KMS-11 (cell line): ENCODE results near the gene SLC17A9.

Experiments used
- H2AFZ ChIP-seq: fragments of 200-600 bp; sonication (generic); 2 replicates; pipeline ENCODE4 v1.6.1; 2016; ENCODE audit warnings: antibody characterized with exemption, mixed run types, low read depth
- H3K27ac ChIP-seq: fragments of 200-600 bp; sonication (generic); 2 replicates; pipeline ENCODE4 v1.6.1; 2016; ENCODE audit warnings: mild to moderate bottlenecking, mixed run types
- H3K27me3 ChIP-seq: fragments of 200-600 bp; sonication (generic); 2 replicates; pipeline ENCODE4 v1.6.1; 2017; ENCODE audit warnings: mild to moderate bottlenecking, low read depth, mixed run types, moderate library complexity; ENCODE audit not compliant: insufficient read depth
- H3K36me3 ChIP-seq: fragments of 200-600 bp; sonication (generic); 2 replicates; pipeline ENCODE4 v1.6.1; 2017; ENCODE audit warnings: mild to moderate bottlenecking, mixed run types; ENCODE audit not compliant: insufficient read depth
- H3K4me1 ChIP-seq: fragments of 200-600 bp; sonication (generic); 2 replicates; pipeline ENCODE4 v1.6.1; 2016; ENCODE audit warnings: mild to moderate bottlenecking, low read depth, mixed run types; ENCODE audit not compliant: poor library complexity, severe bottlenecking
- H3K4me2 ChIP-seq: fragments of 200-600 bp; sonication (generic); 2 replicates; pipeline ENCODE4 v1.7.0; 2016; ENCODE audit warnings: mild to moderate bottlenecking, mixed run types
- H3K4me3 ChIP-seq: fragments of 200-600 bp; sonication (generic); IDR thresholded peaks from 2 replicates; pipeline ENCODE4 v1.6.1; 2017; ENCODE audit warnings: low read depth, low read length, mixed read lengths; ENCODE audit not compliant: insufficient read depth
- H3K79me2 ChIP-seq: fragments of 200-600 bp; sonication (generic); 2 replicates; pipeline ENCODE4 v1.6.1; 2016; ENCODE audit warnings: low read depth, mixed run types; ENCODE audit not compliant: insufficient read depth
- H3K9ac ChIP-seq: fragments of 200-600 bp; sonication (generic); 2 replicates; pipeline ENCODE4 v1.6.1; 2016; ENCODE audit warnings: mild to moderate bottlenecking, mixed run types
- H4K20me1 ChIP-seq: fragments of 200-600 bp; sonication (generic); 2 replicates; pipeline ENCODE4 v1.6.1; 2016; ENCODE audit warnings: mild to moderate bottlenecking, mixed run types; ENCODE audit not compliant: insufficient read depth
- TF ChIP-seq, protein P1 (sequence below): fragments of 200-600 bp; sonication (generic); conservative IDR thresholded peaks from 2 replicates; pipeline ENCODE4 v1.6.1; 2017; ENCODE audit warnings: low read depth, mild to moderate bottlenecking, antibody characterized with exemption, low read length, moderate library complexity, mixed read lengths

The SLC17A9 gene

DNA sequence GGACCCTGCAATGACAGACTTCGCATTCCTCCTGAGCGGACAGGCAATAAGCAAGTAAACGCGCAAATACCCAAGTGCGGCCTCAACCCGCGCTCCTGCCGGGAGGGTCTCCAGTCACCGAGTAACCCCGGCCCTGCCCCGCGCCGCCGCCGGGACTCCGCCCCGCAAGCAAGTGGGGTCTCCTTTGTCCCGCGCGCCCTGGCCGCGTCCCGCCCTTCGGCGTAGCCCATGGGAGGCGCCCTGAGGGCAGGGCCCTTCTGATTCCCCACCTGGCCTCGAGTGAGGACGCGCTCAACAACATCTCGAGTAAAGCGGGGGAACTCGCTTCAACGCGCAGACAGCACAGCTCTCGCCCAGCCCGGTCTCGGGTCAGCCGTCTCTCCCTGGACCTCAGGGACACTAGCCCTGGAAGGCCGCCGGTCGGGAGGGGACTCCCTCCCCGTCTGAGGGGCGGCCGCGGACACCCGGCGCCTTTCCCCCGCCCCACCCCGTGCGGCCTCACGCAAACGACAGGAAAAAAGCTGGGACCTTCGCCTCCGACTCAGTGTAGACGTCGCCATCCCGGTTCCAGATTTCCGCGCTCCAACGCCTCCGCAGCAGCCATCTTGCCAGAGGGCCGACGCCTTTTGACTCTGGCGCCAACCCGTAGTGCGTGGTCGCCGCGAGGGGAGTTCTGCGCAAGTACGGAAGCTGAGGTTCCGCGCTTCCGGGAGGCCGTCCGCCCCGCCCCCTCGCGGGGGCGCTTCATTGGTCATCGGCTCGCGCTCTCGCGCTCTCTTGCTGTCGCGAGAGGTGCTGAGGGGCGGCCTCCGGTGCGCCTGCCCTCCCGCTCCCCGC lies 15.0 kb upstream of the SLC17A9 start:
- Histone ChIP-seq H3K4me3 (no peak overlapping the region), H3K9ac (peak overlapping the region; percentile 88), H3K36me3 (no peaks in the 10 kb centered on the region; the same call in 1 of the 2 replicates), H3K4me2 (peak overlapping the region; percentile 86; the same call in 1 of the 2 replicates), H3K4me1 (peaks cover 48% of the 10 kb centered on the region), H3K27me3 (no peaks in the 10 kb centered on the region), H2AFZ (peak overlapping the region; percentile 67), H4K20me1 (peaks cover 9% of the 10 kb centered on the region), H3K79me2 (peaks cover 82% of the 10 kb centered on the region), H3K27ac (peak overlapping the region; percentile 78)
- TF ChIP-seq, protein P1, sequence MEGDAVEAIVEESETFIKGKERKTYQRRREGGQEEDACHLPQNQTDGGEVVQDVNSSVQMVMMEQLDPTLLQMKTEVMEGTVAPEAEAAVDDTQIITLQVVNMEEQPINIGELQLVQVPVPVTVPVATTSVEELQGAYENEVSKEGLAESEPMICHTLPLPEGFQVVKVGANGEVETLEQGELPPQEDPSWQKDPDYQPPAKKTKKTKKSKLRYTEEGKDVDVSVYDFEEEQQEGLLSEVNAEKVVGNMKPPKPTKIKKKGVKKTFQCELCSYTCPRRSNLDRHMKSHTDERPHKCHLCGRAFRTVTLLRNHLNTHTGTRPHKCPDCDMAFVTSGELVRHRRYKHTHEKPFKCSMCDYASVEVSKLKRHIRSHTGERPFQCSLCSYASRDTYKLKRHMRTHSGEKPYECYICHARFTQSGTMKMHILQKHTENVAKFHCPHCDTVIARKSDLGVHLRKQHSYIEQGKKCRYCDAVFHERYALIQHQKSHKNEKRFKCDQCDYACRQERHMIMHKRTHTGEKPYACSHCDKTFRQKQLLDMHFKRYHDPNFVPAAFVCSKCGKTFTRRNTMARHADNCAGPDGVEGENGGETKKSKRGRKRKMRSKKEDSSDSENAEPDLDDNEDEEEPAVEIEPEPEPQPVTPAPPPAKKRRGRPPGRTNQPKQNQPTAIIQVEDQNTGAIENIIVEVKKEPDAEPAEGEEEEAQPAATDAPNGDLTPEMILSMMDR: no peak

DNA sequence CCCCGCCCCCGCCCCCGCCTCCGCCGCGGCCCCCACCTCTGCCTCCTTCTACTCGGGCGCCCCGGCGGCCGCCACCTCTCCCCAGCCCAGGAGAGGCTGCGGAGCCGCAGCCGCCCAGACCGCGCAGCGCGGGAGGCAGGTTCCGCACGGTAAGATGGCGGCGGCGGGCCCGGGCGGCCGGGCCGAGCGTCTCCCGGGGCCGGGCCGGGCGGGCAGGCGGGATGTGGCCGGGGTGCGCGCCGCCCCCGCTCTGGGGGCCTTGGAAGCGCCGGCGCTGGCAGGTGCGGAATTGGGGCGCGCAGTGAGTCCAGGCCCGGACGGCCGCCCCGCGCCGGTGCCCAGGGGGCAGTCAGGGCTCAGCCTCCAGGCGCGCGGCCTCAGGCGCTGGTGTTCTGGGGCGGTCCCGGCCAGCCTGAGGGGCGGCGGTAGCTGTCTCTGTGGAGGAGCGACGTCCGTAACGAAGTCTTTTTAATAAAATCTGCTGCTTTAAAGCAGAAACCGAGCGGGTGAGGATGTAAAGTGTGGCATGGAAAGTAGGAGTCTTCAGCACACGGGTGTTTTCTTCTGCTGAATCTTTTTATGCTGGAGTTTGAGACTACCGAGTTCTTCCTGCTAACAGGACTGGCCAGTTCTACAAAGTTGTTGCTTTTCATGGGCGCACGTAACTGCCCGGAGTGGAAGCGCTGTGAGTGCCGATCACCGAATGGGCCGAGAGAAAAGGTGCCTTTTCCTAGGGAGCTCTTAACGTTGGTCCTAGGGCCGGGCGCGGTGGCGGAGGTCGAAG lies 14.2 kb upstream of the SLC17A9 start, which contains the start of gene GID8:
GID8 (plus strand) TSS at position 43 of the 784 bp plus-strand sequence. CDS start 3,356 bp downstream, outside the sequence.
- Histone ChIP-seq H4K20me1 (peaks cover under 1% of the 10 kb centered on the region), H3K4me2 (peak within 1 kb of the TSS; percentile 86), H3K79me2 (peaks cover 74% of the 10 kb centered on the region), H3K36me3 (no peaks in the 10 kb centered on the region), H3K27me3 (no peaks in the 10 kb centered on the region), H3K27ac (peak within 1 kb of the TSS; percentile 78), H3K9ac (peak within 1 kb of the TSS; percentile 88), H2AFZ (peak within 1 kb of the TSS; percentile 67), H3K4me3 (peak within 1 kb of the TSS; percentile 9), H3K4me1 (peaks cover 40% of the 10 kb centered on the region)
- TF ChIP-seq, protein P1: no peak

DNA sequence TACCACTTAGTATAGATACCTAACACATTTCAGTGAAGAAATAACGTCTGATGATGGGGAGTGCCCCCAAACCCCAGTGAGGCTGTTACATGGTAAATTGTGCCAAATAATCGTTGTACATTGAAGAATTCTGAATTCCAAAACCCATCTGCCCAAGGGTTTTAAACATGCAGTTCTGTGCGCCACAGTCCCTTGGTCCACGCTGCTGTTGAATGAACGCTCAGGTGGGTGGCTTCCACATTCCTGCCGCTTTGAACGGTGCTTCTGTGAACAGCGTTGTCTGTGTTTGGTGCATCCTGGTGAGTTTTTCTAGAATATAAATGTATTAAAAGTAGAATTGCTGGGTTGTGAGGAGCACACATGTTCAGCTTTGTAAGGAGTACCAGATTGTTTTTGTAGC lies 11.6 kb upstream of the SLC17A9 start:
- H3K4me1 ChIP-seq: peaks cover 27% of the 10 kb centered on the region
- TF ChIP-seq, protein P1: no peak
- H3K79me2 ChIP-seq: peaks cover 48% of the 10 kb centered on the region
- peaks cover 10% of the 10 kb centered on the region; the same call in 1 of the 2 replicates for H3K36me3 ChIP-seq
- no peaks in the 10 kb centered on the region for H4K20me1 ChIP-seq
- no peak overlapping the region for H2AFZ ChIP-seq
- no peak overlapping the region for H3K27ac ChIP-seq
- H3K4me3 ChIP-seq: no peak overlapping the region
- H3K27me3 ChIP-seq: no peaks in the 10 kb centered on the region
- H3K9ac ChIP-seq: no peak overlapping the region
- no peak overlapping the region for H3K4me2 ChIP-seq

DNA sequence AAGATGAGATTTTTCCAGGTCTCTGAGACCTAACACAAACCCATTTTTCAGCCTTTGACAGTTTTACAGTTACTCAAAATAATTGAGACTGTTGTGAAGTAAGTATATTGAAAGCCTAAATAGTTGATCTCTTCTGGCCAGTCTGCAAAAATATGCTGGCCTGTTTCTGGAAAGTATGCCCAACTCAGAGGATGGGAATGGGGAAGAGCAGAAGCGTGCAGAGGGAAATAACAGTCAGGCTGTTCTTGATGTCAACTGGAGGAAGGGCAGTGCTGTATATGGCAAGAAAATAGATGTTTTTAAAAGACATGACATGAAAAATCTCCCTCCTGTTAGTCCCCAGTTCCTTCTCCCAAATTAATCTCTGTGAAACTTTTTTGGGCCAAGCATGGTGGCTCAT lies 10.7 kb upstream of the SLC17A9 start:
- TF ChIP-seq, protein P1: no peak
- no peaks in the 10 kb centered on the region for H4K20me1 ChIP-seq
- H3K4me2 ChIP-seq: no peak overlapping the region

More for the DNA sequence above, 10.7 kb upstream of the SLC17A9 start:
- Histone ChIP-seq H3K9ac (no peak overlapping the region), H3K27ac (no peak overlapping the region), H3K36me3 (peaks cover 10% of the 10 kb centered on the region; the same call in 1 of the 2 replicates), H2AFZ (no peak overlapping the region), H3K4me3 (no peak overlapping the region), H3K79me2 (peaks cover 39% of the 10 kb centered on the region), H3K4me1 (peaks cover 20% of the 10 kb centered on the region), H3K27me3 (no peaks in the 10 kb centered on the region)
